Head of caudate nucleus (tissue), 42 donors: ENCODE results near the gene PLK5.

Source experiments
- DNase-seq, 42 donors: peaks; one replicate each; pipeline versions ENCODE4 v3.0.0 to v3.0.0-alpha.2; 2020 to 2021; ENCODE audit warnings: mixed read lengths in 7 of 42
- intact Hi-C: fragments of 100-400 bp; cut with DNase I; formaldehyde crosslinking; loops from one replicate; pipeline ENCODE4 v1.15.0; 2022

The PLK5 gene

GRCh38 chr19:1569997-1570396 is 46.1 kb downstream of the PLK5 start:
- no peak for DNase-seq
- intact Hi-C loops = no loop called here

GRCh38 chr19:1570836-1571235 is 47.0 kb downstream of the PLK5 start:
- no peak for DNase-seq
- intact Hi-C loops = no loop called here

GRCh38 chr19:1571358-1571757 is 47.5 kb downstream of the PLK5 start:
- DNase-seq = no peak
- intact Hi-C loops = no loop called here

GRCh38 chr19:1572795-1573194 is 48.9 kb downstream of the PLK5 start:
- no peak for DNase-seq
- intact Hi-C loops = no loop called here

GRCh38 chr19:1574354-1575136 is 50.7 kb downstream of the PLK5 start:
- intact Hi-C loops = no loop called here
- no peak for DNase-seq

- DNase-seq = no peak
- intact Hi-C loops = no loop called here
Observed at GRCh38 chr19:1575323-1576241, 51.7 kb downstream of the PLK5 start.

GRCh38 chr19:1576242-1577089 is 52.6 kb downstream of the PLK5 start:
- DNase-seq = no peak
- intact Hi-C loops = no loop called here

GRCh38 chr19:1577090-1577928 is 53.4 kb downstream of the PLK5 start:
- intact Hi-C loops = no loop called here
- no peak for DNase-seq

- DNase-seq = no peak
Observed at GRCh38 chr19:1577929-1578618, 54.2 kb downstream of the PLK5 start.

GRCh38 chr19:1579222-1579621 is 55.3 kb downstream of the PLK5 start:
- intact Hi-C loops = no loop called here
- DNase-seq = no peak

More at GRCh38 chr19:1577929-1578618, 54.2 kb downstream of the PLK5 start:
- intact Hi-C loops = no loop called here

GRCh38 chr19:1580382-1580781 is 56.5 kb downstream of the PLK5 start:
- no peak for DNase-seq
- intact Hi-C loops = no loop called here

GRCh38 chr19:1580957-1581356 is 57.1 kb downstream of the PLK5 start:
- intact Hi-C loops = no loop called here
- DNase-seq = no peak

GRCh38 chr19:1582201-1582600 is 58.3 kb downstream of the PLK5 start:
- DNase-seq = no peak

GRCh38 chr19:1584500-1585242 is 60.8 kb downstream of the PLK5 start:
- no peak for DNase-seq
- intact Hi-C loops = no loop called here

More at GRCh38 chr19:1582201-1582600, 58.3 kb downstream of the PLK5 start:
- intact Hi-C loops = no loop called here

- intact Hi-C loops = no loop called here
- DNase-seq = no peak
Observed at GRCh38 chr19:1585243-1585580, 61.3 kb downstream of the PLK5 start.
